ENCODE results near the gene TGFA.

TGFA gene

DNA sequence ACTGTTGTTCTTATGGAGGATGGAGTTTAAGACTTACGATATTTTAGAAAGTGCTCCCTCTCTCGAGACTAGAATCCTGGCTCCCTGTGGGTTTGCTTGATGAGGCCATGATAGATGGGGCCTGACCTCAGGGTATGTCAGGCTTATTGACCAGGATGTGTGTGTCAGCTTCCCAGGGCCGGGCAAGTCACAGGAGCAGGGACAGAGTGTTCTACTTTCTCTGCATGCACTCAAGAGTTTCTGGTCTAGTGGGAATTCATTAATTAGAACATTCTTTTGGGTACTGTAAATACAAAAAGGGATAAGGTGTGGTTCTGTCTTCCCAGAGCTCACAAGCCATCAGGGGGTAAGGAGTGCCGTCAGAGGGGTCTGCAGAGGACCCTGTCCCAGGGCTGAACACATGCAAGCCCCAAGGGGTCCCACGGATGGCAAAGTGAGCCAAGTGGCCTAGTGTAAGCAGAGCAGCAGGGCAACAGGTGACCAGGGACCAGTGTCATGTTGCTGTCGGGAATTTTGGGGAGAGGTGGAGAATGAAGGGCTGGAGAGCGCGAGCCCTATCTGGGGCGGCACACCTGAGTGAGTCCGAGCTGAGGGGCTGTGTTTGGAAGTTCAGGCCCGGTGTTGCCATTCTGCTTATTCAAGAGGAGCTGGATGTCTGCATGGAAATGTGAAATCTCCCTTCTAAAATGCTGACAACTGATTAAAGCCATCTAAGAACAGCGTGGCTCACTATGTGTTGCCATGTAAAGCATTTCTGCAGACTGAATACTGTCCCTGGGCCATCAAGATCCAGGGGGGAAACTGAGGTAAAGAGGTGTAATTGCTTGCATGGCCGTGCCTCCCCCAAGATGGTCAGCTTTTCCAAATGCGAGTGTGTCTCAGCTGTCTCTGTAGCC is 91.4 kb downstream of the TGFA start:
- no peak overlapping the region for H3K9ac ChIP-seq (ENCODE audit: low read length)
- no peak overlapping the region for H3K27ac ChIP-seq (ENCODE audit: low read depth, low read length)
- H3K27me3 ChIP-seq (ENCODE audit: control insufficient read depth, insufficient read depth, low read length), result no peaks in the 10 kb centered on the region
- no peaks in the 10 kb centered on the region for H3K4me1 ChIP-seq (ENCODE audit: control insufficient read depth, insufficient read depth, low read length)
- H3K36me3 ChIP-seq (ENCODE audit: control insufficient read depth, insufficient read depth, low read length), result no peaks in the 10 kb centered on the region
- H3K4me3 ChIP-seq (ENCODE audit: low read length), result no peak overlapping the region

GRCh38 chr2:70461414-70461813 is 92.2 kb downstream of the TGFA start:
- H3K27me3 ChIP-seq (ENCODE audit: control insufficient read depth, insufficient read depth, low read length), result no peaks in the 10 kb centered on the region

DNA sequence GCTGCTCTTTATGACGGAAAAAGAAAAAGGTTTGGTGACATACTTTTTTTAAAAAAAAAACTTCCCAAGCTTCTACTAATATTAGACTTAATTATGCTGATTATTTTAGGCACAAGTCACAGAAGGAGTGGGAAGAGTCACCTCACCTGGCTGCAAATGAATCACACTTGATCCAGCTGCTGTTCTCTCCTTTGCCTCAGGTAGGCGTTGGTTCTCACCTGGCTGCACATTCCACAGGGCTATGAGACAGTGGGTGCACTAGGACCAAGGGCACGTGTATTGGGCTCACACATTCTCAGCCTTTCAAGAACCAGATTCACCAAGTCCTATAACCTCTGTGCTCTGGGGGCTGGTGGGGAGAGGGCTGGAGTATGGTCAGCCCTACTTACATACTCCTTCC is 93.3 kb downstream of the TGFA start:
- H3K36me3 ChIP-seq (ENCODE audit: control insufficient read depth, insufficient read depth, low read length), result no peaks in the 10 kb centered on the region
- no peaks in the 10 kb centered on the region for H3K27me3 ChIP-seq (ENCODE audit: control insufficient read depth, insufficient read depth, low read length)
- no peak overlapping the region for H3K9ac ChIP-seq (ENCODE audit: low read length)
- no peak overlapping the region for H3K4me3 ChIP-seq (ENCODE audit: low read length)
- H3K4me1 ChIP-seq (ENCODE audit: control insufficient read depth, insufficient read depth, low read length), result no peaks in the 10 kb centered on the region
- H3K27ac ChIP-seq (ENCODE audit: low read depth, low read length), result no peak overlapping the region

More at GRCh38 chr2:70461414-70461813, 92.2 kb downstream of the TGFA start:
- Histone ChIP-seq H3K4me3 (ENCODE audit: low read length) (no peak overlapping the region), H3K9ac (ENCODE audit: low read length) (no peak overlapping the region), H3K27ac (ENCODE audit: low read depth, low read length) (no peak overlapping the region), H3K4me1 (ENCODE audit: control insufficient read depth, insufficient read depth, low read length) (no peaks in the 10 kb centered on the region), H3K36me3 (ENCODE audit: control insufficient read depth, insufficient read depth, low read length) (no peaks in the 10 kb centered on the region)

DNA sequence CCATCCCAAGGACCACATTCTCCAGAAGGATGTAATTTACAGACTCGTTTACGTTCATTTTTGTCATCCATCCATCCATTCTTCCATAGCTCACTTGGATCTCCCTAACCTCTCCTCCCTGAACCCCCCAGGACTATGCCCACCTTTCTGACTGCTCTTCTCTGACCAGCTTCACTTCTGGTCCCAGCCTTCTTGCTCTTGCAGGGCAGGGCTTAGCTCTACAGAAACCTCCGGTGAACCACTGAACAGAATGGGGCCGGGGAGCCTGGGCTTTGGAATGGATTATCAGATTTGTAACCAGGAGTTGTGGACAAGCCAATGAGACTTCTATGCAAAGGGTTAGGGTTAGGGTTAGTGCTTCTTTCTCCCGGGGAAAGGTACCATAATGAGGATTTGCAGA is 95.0 kb downstream of the TGFA start:
- no peaks in the 10 kb centered on the region for H3K4me1 ChIP-seq (ENCODE audit: control insufficient read depth, insufficient read depth, low read length)
- no peak overlapping the region for H3K27ac ChIP-seq (ENCODE audit: low read depth, low read length)
- H3K36me3 ChIP-seq (ENCODE audit: control insufficient read depth, insufficient read depth, low read length), result no peaks in the 10 kb centered on the region
- no peak overlapping the region for H3K9ac ChIP-seq (ENCODE audit: low read length)
- no peaks in the 10 kb centered on the region for H3K27me3 ChIP-seq (ENCODE audit: control insufficient read depth, insufficient read depth, low read length)
- no peak overlapping the region for H3K4me3 ChIP-seq (ENCODE audit: low read length)

GRCh38 chr2:70456585-70457495 is 96.8 kb downstream of the TGFA start:
- Histone ChIP-seq H3K9ac (ENCODE audit: low read length) (no peak overlapping the region), H3K4me1 (ENCODE audit: control insufficient read depth, insufficient read depth, low read length) (no peaks in the 10 kb centered on the region), H3K27me3 (ENCODE audit: control insufficient read depth, insufficient read depth, low read length) (no peaks in the 10 kb centered on the region), H3K27ac (ENCODE audit: low read depth, low read length) (no peak overlapping the region), H3K36me3 (ENCODE audit: control insufficient read depth, insufficient read depth, low read length) (no peaks in the 10 kb centered on the region), H3K4me3 (ENCODE audit: low read length) (no peak overlapping the region)

- Histone ChIP-seq H3K27ac (ENCODE audit: low read depth, low read length) (no peak overlapping the region), H3K4me1 (ENCODE audit: control insufficient read depth, insufficient read depth, low read length) (no peaks in the 10 kb centered on the region), H3K27me3 (ENCODE audit: control insufficient read depth, insufficient read depth, low read length) (no peaks in the 10 kb centered on the region), H3K4me3 (ENCODE audit: low read length) (no peak overlapping the region), H3K9ac (ENCODE audit: low read length) (no peak overlapping the region), H3K36me3 (ENCODE audit: control insufficient read depth, insufficient read depth, low read length) (no peaks in the 10 kb centered on the region)
Measured at GRCh38 chr2:70454936-70455544, 98.6 kb downstream of the TGFA start.

DNA sequence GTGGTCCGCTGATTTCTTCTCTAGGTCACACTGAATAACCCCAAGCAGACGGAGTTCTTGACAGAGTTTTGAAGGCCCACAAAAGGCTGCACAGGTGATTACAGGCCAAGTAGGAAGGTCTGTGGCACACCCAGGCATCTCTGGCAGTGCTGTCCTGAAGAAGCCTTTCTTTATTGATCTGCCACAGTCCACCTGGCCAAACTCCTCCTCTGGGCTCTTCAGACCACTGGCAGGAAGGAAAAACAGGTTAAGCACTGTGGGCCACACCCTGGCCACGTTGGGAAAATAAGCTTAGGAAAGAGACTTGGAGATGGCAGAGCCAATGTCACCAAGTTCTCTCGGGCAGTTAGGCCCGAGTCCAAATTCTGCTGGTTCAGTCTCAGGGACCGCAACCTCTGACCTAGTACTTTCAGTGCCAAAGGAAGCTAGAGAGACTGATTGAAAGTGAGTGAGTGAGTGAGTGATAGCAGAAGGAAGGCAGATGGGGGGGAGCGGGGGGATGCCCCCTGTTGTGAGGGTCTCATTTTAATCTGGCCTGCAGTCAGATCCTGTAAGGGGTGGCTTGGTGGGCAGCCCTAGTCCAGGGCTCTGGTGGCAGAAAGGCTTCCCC is 102.9 kb downstream of the TGFA start:
- no peaks in the 10 kb centered on the region for H3K4me1 ChIP-seq (ENCODE audit: control insufficient read depth, insufficient read depth, low read length)
- H3K36me3 ChIP-seq (ENCODE audit: control insufficient read depth, insufficient read depth, low read length), result no peaks in the 10 kb centered on the region
- no peak overlapping the region for H3K9ac ChIP-seq (ENCODE audit: low read length)
- no peak overlapping the region for H3K27ac ChIP-seq (ENCODE audit: low read depth, low read length)
- H3K27me3 ChIP-seq (ENCODE audit: control insufficient read depth, insufficient read depth, low read length), result no peaks in the 10 kb centered on the region
- no peak overlapping the region for H3K4me3 ChIP-seq (ENCODE audit: low read length)

GRCh38 chr2:70448041-70448440 is 105.6 kb downstream of the TGFA start:
- Histone ChIP-seq H3K4me3 (ENCODE audit: low read length) (no peak overlapping the region), H3K36me3 (ENCODE audit: control insufficient read depth, insufficient read depth, low read length) (no peaks in the 10 kb centered on the region), H3K27me3 (ENCODE audit: control insufficient read depth, insufficient read depth, low read length) (no peaks in the 10 kb centered on the region), H3K9ac (ENCODE audit: low read length) (no peak overlapping the region), H3K4me1 (ENCODE audit: control insufficient read depth, insufficient read depth, low read length) (no peaks in the 10 kb centered on the region), H3K27ac (ENCODE audit: low read depth, low read length) (no peak overlapping the region)

GRCh38 chr2:70443726-70444125 is 109.9 kb downstream of the TGFA start:
- no peaks in the 10 kb centered on the region for H3K27me3 ChIP-seq (ENCODE audit: control insufficient read depth, insufficient read depth, low read length)
- no peak overlapping the region for H3K9ac ChIP-seq (ENCODE audit: low read length)

DNA sequence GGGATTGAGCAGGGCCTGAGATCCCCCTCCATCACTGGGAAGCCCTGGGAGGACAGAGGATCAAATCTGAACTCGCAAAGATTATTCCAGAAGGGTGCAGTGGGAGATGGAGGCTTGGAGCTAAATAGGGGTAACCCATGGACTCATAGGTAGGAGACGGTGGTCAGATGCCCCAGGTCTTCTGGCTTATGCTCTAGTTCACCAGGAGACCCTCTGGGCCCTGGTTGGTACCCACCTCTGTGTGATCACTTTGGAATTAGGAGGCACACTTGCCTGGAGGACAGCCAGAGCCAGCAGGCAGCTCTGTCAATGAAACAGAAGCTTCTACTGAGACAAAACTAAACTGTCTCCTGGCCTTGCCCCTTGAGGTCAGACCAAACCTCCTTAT is 110.6 kb downstream of the TGFA start:
- Histone ChIP-seq H3K4me1 (ENCODE audit: control insufficient read depth, insufficient read depth, low read length) (no peaks in the 10 kb centered on the region), H3K9ac (ENCODE audit: low read length) (no peak overlapping the region), H3K4me3 (ENCODE audit: low read length) (no peak overlapping the region), H3K36me3 (ENCODE audit: control insufficient read depth, insufficient read depth, low read length) (no peaks in the 10 kb centered on the region), H3K27ac (ENCODE audit: low read depth, low read length) (no peak overlapping the region), H3K27me3 (ENCODE audit: control insufficient read depth, insufficient read depth, low read length) (no peaks in the 10 kb centered on the region)

More at GRCh38 chr2:70443726-70444125, 109.9 kb downstream of the TGFA start:
- Histone ChIP-seq H3K27ac (ENCODE audit: low read depth, low read length) (no peak overlapping the region), H3K4me1 (ENCODE audit: control insufficient read depth, insufficient read depth, low read length) (no peaks in the 10 kb centered on the region), H3K36me3 (ENCODE audit: control insufficient read depth, insufficient read depth, low read length) (no peaks in the 10 kb centered on the region), H3K4me3 (ENCODE audit: low read length) (no peak overlapping the region)

- H3K36me3 ChIP-seq (ENCODE audit: control insufficient read depth, insufficient read depth, low read length), result no peaks in the 10 kb centered on the region
- no peak overlapping the region for H3K4me3 ChIP-seq (ENCODE audit: low read length)
- H3K9ac ChIP-seq (ENCODE audit: low read length), result no peak overlapping the region
- no peaks in the 10 kb centered on the region for H3K27me3 ChIP-seq (ENCODE audit: control insufficient read depth, insufficient read depth, low read length)
- H3K4me1 ChIP-seq (ENCODE audit: control insufficient read depth, insufficient read depth, low read length), result no peaks in the 10 kb centered on the region
- no peak overlapping the region for H3K27ac ChIP-seq (ENCODE audit: low read depth, low read length)
Measured at GRCh38 chr2:70442301-70443077, 111.1 kb downstream of the TGFA start.

Measured in rectal smooth muscle tissue (tissue), 1 donor.